Endothelial cell (in vitro differentiated cells): ENCODE data around the gene FEN1. TPM values are rescaled to one million over a fixed set of nuclear protein-coding genes. Genes with fewer than 3 reads are reported as not detected.

Experiments
- DNase-seq: peaks from one replicate; pipeline ENCODE4 v3.0.0; 2021; ENCODE audit warnings: low spot score
- H3K27ac Mint-ChIP-seq: one replicate; pipeline ENCODE4 v1.8.0; 2021; ENCODE audit warnings: mixed read lengths, inconsistent platforms; ENCODE audit not compliant: unreplicated experiment
- H3K27me3 Mint-ChIP-seq: one replicate; pipeline ENCODE4 v1.8.0; 2021; ENCODE audit warnings: mild to moderate bottlenecking, moderate library complexity, mixed read lengths, inconsistent platforms; ENCODE audit not compliant: unreplicated experiment
- H3K36me3 Mint-ChIP-seq: one replicate; pipeline ENCODE4 v1.8.0; 2021; ENCODE audit warnings: mild to moderate bottlenecking, low read depth, mixed read lengths, inconsistent platforms; ENCODE audit not compliant: unreplicated experiment
- H3K4me1 Mint-ChIP-seq: one replicate; pipeline ENCODE4 v1.8.0; 2021; ENCODE audit warnings: mild to moderate bottlenecking, mixed read lengths, inconsistent platforms; ENCODE audit not compliant: unreplicated experiment
- H3K4me3 Mint-ChIP-seq: one replicate; pipeline ENCODE4 v1.8.0; 2021; ENCODE audit warnings: mild to moderate bottlenecking, mixed read lengths, inconsistent platforms; ENCODE audit not compliant: unreplicated experiment
- H3K9me3 Mint-ChIP-seq: one replicate; pipeline ENCODE4 v1.8.0; 2021; ENCODE audit warnings: mixed read lengths, inconsistent platforms; ENCODE audit not compliant: unreplicated experiment
- total RNA-seq: library from RNA; stranded (reverse); fragmentation: NEBNext Ultra II Directional; extraction: Animal tissue kit (Norgen Biotek cat#: 25700); gene quantifications from one replicate; pipeline ENCODE4 v1.2.1, GENCODE V29; 2021; ENCODE audit not compliant: unreplicated experiment
- TF ChIP-seq, protein P1 (sequence below): fragments of 200-600 bp; sonication (generic); IDR thresholded peaks from one replicate; pipeline ENCODE4 v1.5.0; 2021; ENCODE audit warnings: antibody characterized with exemption; ENCODE audit not compliant: unreplicated experiment

FEN1 gene
- total RNA-seq, 1 donor from 2014 or later: 22.0 TPM

- Mint-ChIP-seq H3K4me3 (no peak overlapping the region), H3K27me3 (peaks cover 15% of the 10 kb centered on the region), H3K4me1 (peaks cover 6% of the 10 kb centered on the region), H3K27ac (no peak overlapping the region), H3K9me3 (no peaks in the 10 kb centered on the region), H3K36me3 (no peaks in the 10 kb centered on the region)
- TF ChIP-seq, protein P1, sequence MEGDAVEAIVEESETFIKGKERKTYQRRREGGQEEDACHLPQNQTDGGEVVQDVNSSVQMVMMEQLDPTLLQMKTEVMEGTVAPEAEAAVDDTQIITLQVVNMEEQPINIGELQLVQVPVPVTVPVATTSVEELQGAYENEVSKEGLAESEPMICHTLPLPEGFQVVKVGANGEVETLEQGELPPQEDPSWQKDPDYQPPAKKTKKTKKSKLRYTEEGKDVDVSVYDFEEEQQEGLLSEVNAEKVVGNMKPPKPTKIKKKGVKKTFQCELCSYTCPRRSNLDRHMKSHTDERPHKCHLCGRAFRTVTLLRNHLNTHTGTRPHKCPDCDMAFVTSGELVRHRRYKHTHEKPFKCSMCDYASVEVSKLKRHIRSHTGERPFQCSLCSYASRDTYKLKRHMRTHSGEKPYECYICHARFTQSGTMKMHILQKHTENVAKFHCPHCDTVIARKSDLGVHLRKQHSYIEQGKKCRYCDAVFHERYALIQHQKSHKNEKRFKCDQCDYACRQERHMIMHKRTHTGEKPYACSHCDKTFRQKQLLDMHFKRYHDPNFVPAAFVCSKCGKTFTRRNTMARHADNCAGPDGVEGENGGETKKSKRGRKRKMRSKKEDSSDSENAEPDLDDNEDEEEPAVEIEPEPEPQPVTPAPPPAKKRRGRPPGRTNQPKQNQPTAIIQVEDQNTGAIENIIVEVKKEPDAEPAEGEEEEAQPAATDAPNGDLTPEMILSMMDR: no peak
- DNase-seq: no peak
Observed at GRCh38 chr11:61775106-61775505, 17.6 kb upstream of the FEN1 start.

DNA sequence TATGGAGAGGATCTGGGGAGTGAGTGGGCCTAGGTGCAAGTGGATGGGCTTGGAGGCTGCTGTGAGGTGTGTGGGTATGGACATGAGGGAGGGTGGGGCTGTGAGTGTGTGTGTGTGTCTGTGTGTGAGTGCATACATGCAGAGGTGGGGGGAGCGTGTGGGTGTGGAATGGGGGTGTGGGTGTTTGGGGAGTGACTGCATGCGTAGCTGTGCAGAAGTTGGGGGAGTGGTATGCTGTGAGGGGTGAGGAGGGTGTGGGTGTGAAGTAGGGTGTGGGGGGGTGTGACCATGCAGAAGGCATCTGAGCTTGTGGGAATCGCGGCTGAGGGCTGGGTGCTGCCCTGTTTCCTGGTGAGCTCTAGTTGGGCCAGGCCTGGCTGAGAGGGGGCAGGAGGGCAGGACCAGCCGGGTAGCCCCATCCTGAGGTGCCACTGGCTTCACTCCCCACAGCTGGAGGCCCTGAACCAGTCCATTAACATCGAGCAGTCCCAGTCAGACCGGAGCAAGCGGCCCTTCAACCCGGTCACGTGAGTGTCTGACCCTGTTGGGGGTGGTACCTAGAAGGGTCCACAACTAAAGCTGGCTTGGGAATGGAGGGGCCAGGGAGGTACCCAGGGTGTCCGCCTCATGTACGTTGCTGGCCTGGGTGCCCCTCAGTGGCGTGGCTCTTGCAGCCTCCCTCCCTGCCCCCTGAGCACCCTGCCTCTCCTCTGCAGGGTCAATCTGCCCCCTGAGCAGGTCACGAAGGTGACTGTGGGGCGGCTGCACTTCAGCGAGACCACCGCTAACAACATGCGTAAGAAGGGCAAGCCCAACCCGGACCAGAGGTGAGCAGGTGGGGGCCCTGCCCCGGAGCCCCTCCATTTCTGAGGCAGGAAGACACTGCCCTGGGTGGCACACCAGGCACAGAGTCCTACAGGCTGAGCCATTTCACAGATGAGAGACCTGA, 16.8 kb upstream of the FEN1 start:
- Mint-ChIP-seq H3K4me1 (peaks cover 6% of the 10 kb centered on the region), H3K36me3 (no peaks in the 10 kb centered on the region), H3K27me3 (peaks cover 13% of the 10 kb centered on the region), H3K27ac (no peak overlapping the region), H3K9me3 (no peaks in the 10 kb centered on the region), H3K4me3 (no peak overlapping the region)
- DNase-seq: no peak
- TF ChIP-seq, protein P1: no peak

GRCh38 chr11:61776561-61777075, 16.1 kb upstream of the FEN1 start:
- Mint-ChIP-seq H3K36me3 (no peaks in the 10 kb centered on the region), H3K4me1 (peaks cover 4% of the 10 kb centered on the region), H3K27me3 (peaks cover 13% of the 10 kb centered on the region), H3K27ac (no peak overlapping the region), H3K4me3 (no peak overlapping the region), H3K9me3 (no peaks in the 10 kb centered on the region)
- TF ChIP-seq, protein P1: peak; percentile 77
- peak; percentile 80 for DNase-seq

DNA sequence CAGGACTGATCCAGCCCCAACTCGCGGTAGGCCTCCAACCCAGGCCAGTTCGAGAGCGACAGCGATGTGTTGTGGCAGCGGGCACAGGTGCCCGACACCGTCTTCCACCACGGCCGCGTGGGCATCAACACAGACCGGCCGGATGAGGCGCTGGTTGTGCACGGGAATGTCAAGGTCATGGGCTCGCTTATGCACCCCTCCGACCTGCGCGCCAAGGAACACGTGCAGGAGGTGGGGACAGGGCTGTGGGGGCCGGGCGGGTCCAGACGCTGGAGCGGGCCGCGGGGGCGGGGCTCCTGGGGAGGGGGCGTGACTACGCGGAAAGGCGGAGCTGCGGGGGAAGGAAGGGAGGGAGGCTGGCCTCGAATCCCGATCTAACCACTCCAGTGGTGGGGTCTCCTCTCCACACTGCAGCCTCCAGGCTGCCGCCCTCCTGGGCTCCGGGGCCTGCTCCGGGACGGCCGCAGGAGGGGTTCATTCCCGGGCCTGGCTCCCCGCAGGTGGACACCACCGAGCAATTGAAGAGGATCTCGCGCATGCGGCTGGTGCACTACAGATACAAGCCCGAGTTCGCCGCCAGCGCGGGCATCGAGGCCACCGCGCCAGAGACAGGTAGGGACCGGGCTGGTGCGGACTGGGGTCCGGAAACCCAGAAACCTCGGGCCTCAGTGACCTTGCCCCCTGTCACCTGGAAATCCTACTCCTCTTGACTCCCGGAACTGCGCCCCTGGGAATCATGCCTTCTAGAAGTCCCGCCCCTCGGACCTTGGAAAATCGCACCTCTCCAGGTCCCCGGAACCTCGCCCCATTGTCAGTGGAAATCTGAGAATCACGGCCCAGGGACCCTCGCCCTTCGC, 15.2 kb upstream of the FEN1 start:
- Mint-ChIP-seq H3K27me3 (peaks cover 13% of the 10 kb centered on the region), H3K36me3 (no peaks in the 10 kb centered on the region), H3K9me3 (no peaks in the 10 kb centered on the region), H3K4me1 (no peaks in the 10 kb centered on the region), H3K27ac (no peak overlapping the region), H3K4me3 (peak overlapping the region; percentile 59)
- no peak for DNase-seq
- TF ChIP-seq, protein P1: no peak
